Breast epithelium (tissue), 3 donors: Measurements from ENCODE around the gene WDPCP.

Experiments used
- POLR2A ChIP-seq: fragments of 450-650 bp; IDR thresholded peaks from one replicate; pipeline ENCODE4 v1.6.1; 2016; ENCODE audit warnings: antibody characterized with exemption, mild to moderate bottlenecking, moderate library complexity
- POLR2AphosphoS5 ChIP-seq, 3 donors: sonication (generic); formaldehyde crosslinking; IDR thresholded peaks; one replicate each; pipeline ENCODE4 v1.6.1; 2017; ENCODE audit warnings: antibody characterized with exemption in 3 of 3
- TF ChIP-seq, protein P1 (sequence below), 3 donors: fragments of 450-650 bp; IDR thresholded peaks; one replicate each; pipeline ENCODE4 v1.5.1; 2016 to 2017; ENCODE audit warnings: antibody characterized with exemption in 3 of 3, mild to moderate bottlenecking in 3 of 3, moderate library complexity in 3 of 3

- TF ChIP-seq, protein P1, sequence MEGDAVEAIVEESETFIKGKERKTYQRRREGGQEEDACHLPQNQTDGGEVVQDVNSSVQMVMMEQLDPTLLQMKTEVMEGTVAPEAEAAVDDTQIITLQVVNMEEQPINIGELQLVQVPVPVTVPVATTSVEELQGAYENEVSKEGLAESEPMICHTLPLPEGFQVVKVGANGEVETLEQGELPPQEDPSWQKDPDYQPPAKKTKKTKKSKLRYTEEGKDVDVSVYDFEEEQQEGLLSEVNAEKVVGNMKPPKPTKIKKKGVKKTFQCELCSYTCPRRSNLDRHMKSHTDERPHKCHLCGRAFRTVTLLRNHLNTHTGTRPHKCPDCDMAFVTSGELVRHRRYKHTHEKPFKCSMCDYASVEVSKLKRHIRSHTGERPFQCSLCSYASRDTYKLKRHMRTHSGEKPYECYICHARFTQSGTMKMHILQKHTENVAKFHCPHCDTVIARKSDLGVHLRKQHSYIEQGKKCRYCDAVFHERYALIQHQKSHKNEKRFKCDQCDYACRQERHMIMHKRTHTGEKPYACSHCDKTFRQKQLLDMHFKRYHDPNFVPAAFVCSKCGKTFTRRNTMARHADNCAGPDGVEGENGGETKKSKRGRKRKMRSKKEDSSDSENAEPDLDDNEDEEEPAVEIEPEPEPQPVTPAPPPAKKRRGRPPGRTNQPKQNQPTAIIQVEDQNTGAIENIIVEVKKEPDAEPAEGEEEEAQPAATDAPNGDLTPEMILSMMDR (IDR thresholded peaks at IDR 0.05), result no peak
- TF ChIP-seq POLR2A, result no peak
- no peak for TF ChIP-seq POLR2AphosphoS5 (IDR thresholded peaks at IDR 0.05)
These were observed 7.5 kb downstream of the WDPCP start for GRCh38 chr2:63580651-63581297.
